OCI-LY7 (cell line): ENCODE results near the gene TTBK1. TPM values are rescaled to one million over a fixed set of nuclear protein-coding genes. Genes with fewer than 3 reads are reported as not detected.

Experiments
- BruUV-seq: library from RNA; stranded (reverse); fragments of 400-500 nt; replicated peaks from 2 replicates; lab custom pipeline; 2021; lab: Mats Ljungman, UMichigan
- CTCF ChIA-PET: fragments of 300-600 bp; sonication (Branson Sonifier 250); formaldehyde crosslinking; loops from one replicate; lab custom pipeline; 2022; ENCODE audit warnings: antibody characterized with exemption; ENCODE audit not compliant: unreplicated experiment; lab: Charles Lee
- POLR2A ChIA-PET: fragments of 300-600 bp; sonication (Branson Sonifier 250); formaldehyde crosslinking; loops from one replicate; lab custom pipeline; 2022; ENCODE audit warnings: antibody characterized with exemption; lab: Charles Lee
- DNase-seq: peaks from one replicate; pipeline ENCODE4 v3.0.0-alpha.2; 2015; ENCODE audit warnings: low spot score
- H2AFZ ChIP-seq: fragments of 200-600 bp; sonication (generic), shearing (Covaris generic); 2 replicates; pipeline ENCODE4 v1.6.1; 2014; ENCODE audit warnings: mild to moderate bottlenecking, antibody characterized with exemption, low read length, moderate library complexity
- H3K27ac ChIP-seq: fragments of 200-600 bp; sonication (generic); 2 replicates; pipeline ENCODE4 v1.5.1; 2014; ENCODE audit warnings: mixed run types, low read depth, mild to moderate bottlenecking, moderate library complexity, low read length, inconsistent platforms; ENCODE audit not compliant: poor library complexity, severe bottlenecking
- H3K36me3 ChIP-seq: fragments of 200-600 bp; sonication (generic); 2 replicates; pipeline ENCODE4 v1.6.1; 2014; ENCODE audit warnings: mild to moderate bottlenecking, antibody characterized with exemption, low read length, moderate library complexity, mixed read lengths; ENCODE audit not compliant: insufficient read depth
- H3K4me1 ChIP-seq: fragments of 200-600 bp; sonication (generic); 2 replicates; pipeline ENCODE4 v1.5.1; 2014; ENCODE audit warnings: mild to moderate bottlenecking, low read length; ENCODE audit not compliant: insufficient read depth, poor library complexity, severe bottlenecking
- H3K4me2 ChIP-seq: fragments of 200-600 bp; sonication (generic); 2 replicates; pipeline ENCODE4 v1.6.1; 2014; ENCODE audit warnings: mild to moderate bottlenecking, low read length
- H3K4me3 ChIP-seq: fragments of 200-600 bp; sonication (generic); 2 replicates; pipeline ENCODE4 v1.5.1; 2014; ENCODE audit warnings: mild to moderate bottlenecking, low read depth, low read length; ENCODE audit not compliant: poor library complexity, severe bottlenecking
- H3K79me2 ChIP-seq: fragments of 200-600 bp; sonication (generic); 2 replicates; pipeline ENCODE4 v1.6.1; 2016; ENCODE audit warnings: low read depth, mild to moderate bottlenecking, low read length, moderate library complexity, mixed read lengths; ENCODE audit not compliant: insufficient read depth
- H3K9me2 ChIP-seq: fragments of 200-600 bp; sonication (generic); 2 replicates; pipeline ENCODE4 v1.6.1; 2016; ENCODE audit warnings: mild to moderate bottlenecking, low read length, mixed read lengths; ENCODE audit not compliant: insufficient read depth
- H3K9me3 ChIP-seq: fragments of 200-600 bp; sonication (generic); 2 replicates; pipeline ENCODE4 v1.6.1; 2014; ENCODE audit warnings: mild to moderate bottlenecking, mixed run types, low read length, mixed read lengths
- H4K20me1 ChIP-seq: fragments of 200-600 bp; sonication (generic); 2 replicates; pipeline ENCODE4 v1.6.1; 2014; ENCODE audit warnings: mild to moderate bottlenecking, antibody characterized with exemption, low read length, moderate library complexity, mixed read lengths; ENCODE audit not compliant: insufficient read depth
- CTCF ChIP-seq: fragments of 200-600 bp; sonication (generic); conservative IDR thresholded peaks from 2 replicates; pipeline ENCODE4 v1.5.1; 2014; ENCODE audit warnings: mild to moderate bottlenecking, antibody characterized with exemption, low read length, moderate library complexity, mixed read lengths
- EZH2phosphoT487 ChIP-seq: fragments of 200-600 bp; sonication (generic); IDR thresholded peaks from 2 replicates; pipeline ENCODE4 v1.6.1; 2018; ENCODE audit warnings: low read depth, borderline replicate concordance, mild to moderate bottlenecking, mixed run types, antibody characterized with exemption, low read length, moderate library complexity, mixed read lengths
- intact Hi-C: fragments of 100-400 bp; cut with micrococcal nuclease; formaldehyde crosslinking; loops from one replicate; pipeline ENCODE4 v1.10.0; 2022; ENCODE audit not compliant: unreplicated experiment
- total RNA-seq, 2 experiments: library from RNA; depleted of rRNA in 1 of 2; stranded (reverse); fragments of >200 nt in 1 of 2; shearing (Covaris generic) in 1 of 2; gene quantifications; 2 replicates each; pipeline ENCODE4 v1.2.3, GENCODE V29; 2014 to 2022

The TTBK1 gene
- total RNA-seq, 2 experiments from 2014 or later: 0.35 to 1.7 TPM

- H4K20me1 ChIP-seq: no peaks in the 10 kb centered on the region
- no peaks in the 10 kb centered on the region for H3K9me2 ChIP-seq
- H3K36me3 ChIP-seq: no peaks in the 10 kb centered on the region
- TF ChIP-seq EZH2phosphoT487: no peak
- TF ChIP-seq CTCF: no peak
- no peaks in the 10 kb centered on the region for H3K4me1 ChIP-seq
- CTCF ChIA-PET: no interaction called here
- intact Hi-C loops: no loop called here
- no peaks in the 10 kb centered on the region for H3K9me3 ChIP-seq
- no peaks in the 10 kb centered on the region for H3K79me2 ChIP-seq
- H2AFZ ChIP-seq: no peak overlapping the region
- no peak for DNase-seq
- no peak overlapping the region for H3K27ac ChIP-seq
- POLR2A ChIA-PET: interaction anchor here (0.6 kb wide), 1 partner anchor 160 kb away, joined by 3 read pairs; no protein-coding TSS in a partner anchor
- H3K4me2 ChIP-seq: no peak overlapping the region
- no peak overlapping the region for H3K4me3 ChIP-seq
- no TSS peak for BruUV-seq
These were observed 18.9 kb downstream of the TTBK1 start for GRCh38 chr6:43262000-43262779.

- Histone ChIP-seq H3K9me2 (no peaks in the 10 kb centered on the region), H3K4me1 (no peaks in the 10 kb centered on the region), H4K20me1 (no peaks in the 10 kb centered on the region), H3K27ac (no peak overlapping the region), H3K4me3 (no peak overlapping the region), H3K4me2 (no peak overlapping the region), H3K36me3 (no peaks in the 10 kb centered on the region), H3K9me3 (no peaks in the 10 kb centered on the region), H2AFZ (no peak overlapping the region), H3K79me2 (no peaks in the 10 kb centered on the region)
- DNase-seq: no peak
- BruUV-seq: no TSS peak
- CTCF ChIA-PET: no interaction called here
- POLR2A ChIA-PET: no interaction called here
- intact Hi-C loops: loop anchor here (1.0 kb wide), 2 partner anchors 134 to 243 kb away; no protein-coding TSS in a partner anchor
- TF ChIP-seq EZH2phosphoT487 (no peak), CTCF (no peak)
These were observed 19.6 kb downstream of the TTBK1 start for GRCh38 chr6:43262780-43263313.
